HG03139 (cell line): ENCODE results near the gene ZNF70.

Experiments used
- ATAC-seq: cut with Tn5 transposase; IDR thresholded peaks from one replicate; pipeline ENCODE4 v1.9.1; 2021; ENCODE audit not compliant: unreplicated experiment

ZNF70 gene

DNA sequence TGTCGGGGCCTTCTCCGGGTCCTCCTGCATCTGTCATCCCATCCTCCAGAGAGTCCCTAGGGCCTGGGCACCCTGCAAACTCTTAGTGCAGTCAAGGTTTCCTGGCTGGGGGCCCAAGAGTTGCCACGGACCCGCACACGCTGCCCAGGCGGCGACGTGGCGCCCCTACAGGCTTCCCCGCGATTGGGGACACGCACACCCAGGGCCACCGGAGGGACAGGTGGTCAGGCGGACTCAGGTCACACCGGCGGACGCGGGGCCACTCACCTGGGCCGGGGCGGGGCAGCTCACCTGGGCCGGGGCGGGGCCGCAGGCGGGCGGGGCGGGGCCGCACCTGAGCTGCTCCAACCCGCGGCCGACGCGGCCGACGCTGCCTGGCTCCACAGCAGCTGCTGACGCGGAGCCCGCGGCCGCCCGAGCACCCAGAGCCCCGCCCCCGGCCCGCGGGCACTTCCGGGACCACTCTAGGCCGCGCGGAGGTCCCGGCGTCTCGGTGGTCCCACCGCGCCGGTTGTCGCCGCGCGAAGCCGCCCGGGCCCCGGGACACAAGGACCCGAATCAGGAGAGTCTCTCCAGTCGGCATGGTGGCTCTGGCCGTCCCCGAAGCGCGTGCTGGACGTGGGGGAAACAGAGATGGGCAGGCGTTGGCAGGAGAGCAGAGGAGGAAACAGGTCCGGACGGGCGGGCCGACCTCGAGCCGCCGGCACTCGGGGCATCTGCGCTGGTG is at the start of gene ZNF70:
Gene ZNF70 (minus strand): TSS at position 399 of the 727 bp plus-strand sequence. CDS start 5,972 bp downstream, outside the sequence.
- peak; percentile 57 for ATAC-seq

DNA sequence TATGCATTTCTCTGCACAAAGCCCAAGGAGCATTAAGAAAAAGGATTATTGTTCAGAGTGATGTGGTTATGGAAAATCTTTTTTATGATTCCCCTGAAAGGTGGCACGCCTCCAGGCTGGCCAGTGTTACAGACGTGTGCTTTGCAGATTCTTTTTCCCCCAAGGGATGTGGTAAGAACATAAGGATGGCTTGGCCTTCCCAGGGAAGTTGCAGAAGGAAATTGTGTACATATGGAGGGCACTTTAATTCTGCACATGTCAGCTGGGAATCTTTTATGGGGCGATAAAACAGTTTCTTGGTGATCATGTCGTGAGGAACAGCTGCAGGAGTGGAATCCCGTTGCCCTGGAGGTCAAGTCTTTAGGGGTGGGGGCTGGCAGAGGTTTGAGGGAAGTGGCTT is 45.5 kb upstream of the ZNF70 start:
- no peak for ATAC-seq

DNA sequence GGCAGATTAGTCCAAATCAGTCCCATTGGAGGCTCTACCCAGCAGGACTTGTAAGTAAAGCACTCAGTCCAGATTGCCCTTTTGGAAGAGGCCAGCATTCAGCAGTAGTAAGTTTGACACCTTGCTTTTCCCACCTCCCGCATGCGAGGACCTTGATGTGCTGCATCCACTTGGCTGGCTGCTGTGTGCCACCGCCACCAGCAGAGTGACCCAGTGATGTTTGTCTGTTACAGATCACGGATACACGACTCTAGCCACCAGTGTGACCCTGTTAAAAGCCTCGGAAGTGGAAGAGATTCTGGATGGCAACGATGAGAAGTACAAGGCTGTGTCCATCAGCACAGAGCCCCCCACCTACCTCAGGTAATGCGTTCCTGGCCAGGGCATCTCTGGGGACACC is 42.4 kb upstream of the ZNF70 start:
- no peak for ATAC-seq

DNA sequence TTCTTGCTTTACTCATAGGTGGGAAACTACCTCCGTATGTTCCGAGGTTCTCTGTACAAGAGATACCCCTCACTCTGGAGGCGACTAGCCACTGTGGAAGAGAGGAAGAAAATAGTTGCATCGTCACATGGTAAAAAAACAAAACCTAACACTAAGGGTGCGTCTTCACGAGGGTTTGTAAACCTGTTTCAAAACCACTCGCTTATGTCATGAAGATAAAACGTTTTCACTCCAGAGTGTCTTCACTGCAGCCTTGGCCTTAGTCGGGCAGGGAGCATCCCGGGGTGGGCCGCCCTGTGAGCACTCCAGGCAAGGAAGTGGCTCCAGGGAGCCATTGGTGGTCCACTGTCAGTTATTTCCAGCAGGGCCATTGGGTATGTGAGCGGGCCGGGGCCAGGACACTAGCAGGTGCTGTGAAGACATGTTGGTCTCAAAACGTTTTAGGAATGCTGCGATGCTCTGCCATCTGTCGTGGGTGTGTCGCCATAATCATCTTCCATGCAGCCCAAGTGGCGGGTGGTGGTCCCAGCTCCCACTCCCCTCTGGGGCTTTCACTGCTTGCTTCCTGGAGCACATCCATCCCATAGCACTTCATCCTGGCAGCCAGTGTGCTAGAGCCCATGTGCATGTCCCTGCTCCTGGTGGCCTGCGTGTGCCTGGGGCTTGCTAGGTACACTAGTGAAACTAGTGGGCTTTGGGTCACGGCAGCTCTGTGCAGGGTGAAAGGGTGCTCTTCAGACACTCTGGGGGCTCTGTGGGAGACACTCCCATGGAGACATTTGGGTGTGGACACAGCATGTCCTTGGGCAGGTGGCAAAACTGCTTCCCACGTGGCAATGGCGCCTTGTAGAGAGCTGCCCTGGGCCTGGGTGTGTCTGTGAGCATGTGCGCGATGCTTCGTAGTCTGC is 41.1 kb upstream of the ZNF70 start:
- ATAC-seq = no peak

DNA sequence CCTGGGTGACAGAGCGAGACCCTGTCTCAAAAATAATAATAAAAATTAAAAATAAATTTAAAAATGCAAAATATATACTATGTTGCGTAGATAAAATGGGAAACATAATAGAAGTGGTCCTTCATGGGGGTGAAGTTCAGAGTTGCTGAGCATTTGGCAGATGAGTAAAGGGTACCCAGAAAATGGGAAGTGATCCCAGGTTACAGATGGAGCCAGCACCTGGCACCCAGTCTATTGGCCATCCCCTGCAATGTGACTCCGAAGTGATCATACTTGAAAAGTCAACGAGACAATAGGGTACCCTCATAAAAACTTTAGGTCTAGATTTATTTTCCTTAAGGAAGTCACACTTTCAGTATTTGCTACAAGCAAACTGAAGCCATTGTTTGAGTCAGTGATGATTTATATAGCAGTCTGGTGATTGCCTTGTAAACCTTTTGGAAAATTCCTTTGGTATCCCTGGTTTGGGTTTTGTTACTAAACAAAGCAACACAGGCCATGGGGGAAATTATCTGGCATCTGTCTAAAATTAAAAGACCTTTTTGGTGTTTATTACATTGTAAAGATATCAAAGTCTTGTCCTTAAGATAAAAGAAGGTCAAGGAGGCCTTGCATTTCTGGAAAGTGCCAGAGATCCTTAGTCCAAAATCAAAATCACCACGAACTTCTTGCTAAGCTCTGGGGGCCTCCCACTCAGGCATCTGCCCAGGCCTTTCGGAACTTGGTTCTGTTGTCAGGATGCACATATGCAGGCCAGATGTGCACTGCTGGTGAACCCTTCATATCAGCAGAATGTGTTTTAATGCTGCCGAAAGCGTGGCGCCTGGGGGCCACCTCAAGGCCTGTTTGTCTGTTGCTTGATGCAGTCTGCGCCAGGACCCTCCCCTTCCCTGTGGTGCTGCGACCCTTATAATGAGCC is 40.2 kb upstream of the ZNF70 start:
- ATAC-seq = no peak

DNA sequence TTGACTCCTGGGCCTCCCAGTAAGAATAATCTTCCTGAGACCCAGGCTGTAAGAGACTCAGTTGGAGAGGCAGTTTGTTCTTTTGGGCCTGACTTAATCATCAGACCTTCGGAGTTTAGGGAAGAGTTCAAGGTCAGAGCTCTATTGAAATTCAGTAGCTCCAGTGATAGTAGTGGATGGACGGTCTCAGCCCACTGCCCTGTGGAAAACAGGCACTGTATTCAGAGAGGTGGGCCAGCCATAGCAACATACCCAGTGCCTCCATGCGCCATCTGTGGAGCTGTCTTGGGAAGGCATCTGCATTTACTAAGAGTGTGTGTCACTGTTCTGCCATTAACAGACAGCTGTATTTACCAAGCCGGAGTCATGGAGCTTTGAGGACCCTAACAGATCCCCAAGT is 38.7 kb upstream of the ZNF70 start:
- ATAC-seq = no peak

DNA sequence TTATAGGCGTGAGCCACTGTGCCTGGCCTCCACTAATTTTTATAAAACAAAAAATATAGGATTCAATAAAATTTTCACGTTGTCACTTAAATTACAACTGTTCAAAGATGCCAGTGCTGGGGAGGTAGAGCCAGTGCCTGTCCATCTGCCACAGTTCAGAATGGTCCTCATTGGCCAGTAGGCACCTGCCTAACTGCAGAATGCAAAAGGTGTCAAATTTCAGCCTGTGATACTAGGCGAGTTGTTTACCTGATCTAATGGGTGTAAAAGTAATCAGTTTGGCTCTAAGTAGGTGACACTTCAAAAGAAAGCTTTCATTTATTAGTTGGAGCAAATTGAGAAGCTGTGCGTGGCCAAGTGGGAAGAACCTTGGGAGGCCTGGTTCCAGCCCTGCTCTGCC is 38.2 kb upstream of the ZNF70 start:
- ATAC-seq = no peak

DNA sequence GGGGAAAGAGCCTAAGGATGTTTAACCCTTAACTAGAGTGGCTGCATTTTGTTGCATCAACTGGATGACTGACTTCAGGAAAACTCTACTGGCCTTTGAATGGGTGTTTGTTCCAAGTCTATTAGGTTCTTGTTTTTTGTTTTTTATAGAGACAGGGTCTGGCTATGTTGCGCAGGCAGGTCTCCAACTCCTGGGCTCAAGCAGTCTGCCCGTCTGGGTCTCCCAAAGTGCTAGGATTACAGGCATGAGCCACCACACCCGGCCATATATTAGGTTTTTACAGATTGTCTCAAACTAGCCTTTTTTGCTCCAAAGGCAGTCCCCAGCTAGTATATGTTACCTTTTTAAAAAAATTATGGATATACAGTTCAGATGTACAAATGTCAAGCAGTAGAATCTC is 37.0 kb upstream of the ZNF70 start:
- no peak for ATAC-seq

DNA sequence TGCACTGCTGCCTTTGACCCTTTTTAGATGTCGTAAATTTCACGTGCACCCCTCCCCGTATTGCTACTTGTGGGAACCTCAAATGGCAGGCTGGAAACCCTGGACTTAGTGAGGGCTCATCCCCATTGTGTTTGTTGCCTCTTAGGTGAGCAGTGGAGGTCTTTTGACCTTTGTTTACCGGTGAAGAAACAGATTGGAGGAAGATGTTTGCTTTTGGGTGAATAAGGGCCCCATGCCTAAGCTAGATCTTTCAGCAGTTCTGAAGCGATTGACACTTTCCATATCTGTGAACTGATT is 36.6 kb upstream of the ZNF70 start:
- peak; percentile 8 for ATAC-seq

DNA sequence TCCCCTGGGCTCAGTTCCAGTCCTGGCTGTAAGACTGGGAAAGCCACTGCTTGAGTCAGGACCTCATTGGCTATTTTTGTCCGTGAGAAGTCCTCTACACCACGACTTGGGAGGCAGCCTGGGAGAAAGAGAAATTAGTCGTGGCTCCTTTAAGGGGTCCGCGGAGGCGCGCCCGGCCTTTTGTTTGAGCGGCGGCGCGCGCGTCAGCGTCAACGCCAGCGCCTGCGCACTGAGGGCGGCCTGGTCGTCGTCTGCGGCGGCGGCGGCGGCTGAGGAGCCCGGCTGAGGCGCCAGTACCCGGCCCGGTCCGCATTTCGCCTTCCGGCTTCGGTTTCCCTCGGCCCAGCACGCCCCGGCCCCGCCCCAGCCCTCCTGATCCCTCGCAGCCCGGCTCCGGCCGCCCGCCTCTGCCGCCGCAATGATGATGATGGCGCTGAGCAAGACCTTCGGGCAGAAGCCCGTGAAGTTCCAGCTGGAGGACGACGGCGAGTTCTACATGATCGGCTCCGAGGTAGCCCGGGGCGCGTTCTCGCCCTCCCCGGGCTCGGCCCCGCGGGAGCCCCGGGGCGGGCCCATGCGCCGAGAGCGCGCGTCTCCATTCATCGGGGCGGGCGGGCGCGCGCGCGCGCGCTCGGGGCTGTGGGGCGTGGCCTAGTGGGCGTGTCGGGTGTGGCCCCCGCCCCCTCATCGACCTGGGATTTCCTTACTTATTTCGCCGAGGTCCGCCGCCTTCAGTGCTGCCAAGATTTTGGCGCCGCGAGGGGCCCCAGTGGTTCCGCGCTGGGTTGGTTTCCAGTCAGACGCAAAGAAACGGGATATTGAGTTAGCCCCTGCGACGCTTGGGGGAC is 36.1 kb upstream of the ZNF70 start, which contains the start of gene SMARCB1:
Gene SMARCB1 (plus strand): TSS at position 215 of the 848 bp plus-strand sequence. CDS start 204 bp downstream, at position 419.
- ATAC-seq = peak; percentile 63

DNA sequence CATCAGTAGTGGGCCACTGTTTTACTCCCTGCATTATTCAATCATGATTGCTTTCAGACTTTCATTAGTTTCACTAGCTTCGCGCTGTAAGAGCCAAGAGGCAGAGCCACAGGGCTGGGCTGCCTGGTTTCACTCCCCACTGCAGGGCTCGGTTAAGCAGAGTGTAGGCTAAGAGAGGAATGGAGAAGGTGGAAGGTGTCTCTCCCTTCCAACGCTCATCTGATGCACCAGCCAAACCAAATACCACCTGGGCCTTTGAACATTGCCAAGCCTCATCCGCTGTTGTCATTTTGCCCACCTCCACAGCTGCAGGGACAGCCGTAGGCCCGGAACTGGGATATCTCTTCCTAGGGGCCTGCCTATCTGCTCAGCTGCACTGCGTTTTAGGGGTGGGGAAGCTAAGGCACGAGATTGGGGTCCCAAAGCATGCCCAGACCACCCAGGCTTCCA is 35.4 kb upstream of the ZNF70 start:
- ATAC-seq = no peak

DNA sequence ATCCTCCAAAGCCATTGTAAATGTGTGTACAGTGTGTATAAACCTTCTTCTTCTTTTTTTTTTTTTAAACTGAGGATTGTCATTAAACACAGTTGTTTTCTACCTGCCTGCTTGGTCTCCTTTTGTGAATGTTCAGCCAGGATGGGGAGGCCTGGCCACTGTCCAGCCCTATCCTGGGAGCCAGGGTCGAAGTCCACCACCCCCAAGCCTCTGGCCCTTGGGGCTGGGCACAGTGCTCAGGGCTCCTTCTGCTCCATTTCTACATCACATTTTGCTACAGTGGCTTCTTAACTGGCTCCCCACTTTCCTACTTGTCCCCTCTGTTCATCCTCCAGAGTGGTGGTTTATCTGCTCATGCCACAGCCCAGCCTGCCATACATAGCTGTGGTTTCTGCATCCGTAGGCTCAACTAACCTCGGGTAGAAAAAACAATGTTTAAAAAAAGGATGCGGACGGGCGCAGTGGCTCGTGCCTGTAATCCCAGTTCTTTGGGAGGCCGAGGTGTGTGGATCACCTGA is 33.4 kb upstream of the ZNF70 start:
- no peak for ATAC-seq

DNA sequence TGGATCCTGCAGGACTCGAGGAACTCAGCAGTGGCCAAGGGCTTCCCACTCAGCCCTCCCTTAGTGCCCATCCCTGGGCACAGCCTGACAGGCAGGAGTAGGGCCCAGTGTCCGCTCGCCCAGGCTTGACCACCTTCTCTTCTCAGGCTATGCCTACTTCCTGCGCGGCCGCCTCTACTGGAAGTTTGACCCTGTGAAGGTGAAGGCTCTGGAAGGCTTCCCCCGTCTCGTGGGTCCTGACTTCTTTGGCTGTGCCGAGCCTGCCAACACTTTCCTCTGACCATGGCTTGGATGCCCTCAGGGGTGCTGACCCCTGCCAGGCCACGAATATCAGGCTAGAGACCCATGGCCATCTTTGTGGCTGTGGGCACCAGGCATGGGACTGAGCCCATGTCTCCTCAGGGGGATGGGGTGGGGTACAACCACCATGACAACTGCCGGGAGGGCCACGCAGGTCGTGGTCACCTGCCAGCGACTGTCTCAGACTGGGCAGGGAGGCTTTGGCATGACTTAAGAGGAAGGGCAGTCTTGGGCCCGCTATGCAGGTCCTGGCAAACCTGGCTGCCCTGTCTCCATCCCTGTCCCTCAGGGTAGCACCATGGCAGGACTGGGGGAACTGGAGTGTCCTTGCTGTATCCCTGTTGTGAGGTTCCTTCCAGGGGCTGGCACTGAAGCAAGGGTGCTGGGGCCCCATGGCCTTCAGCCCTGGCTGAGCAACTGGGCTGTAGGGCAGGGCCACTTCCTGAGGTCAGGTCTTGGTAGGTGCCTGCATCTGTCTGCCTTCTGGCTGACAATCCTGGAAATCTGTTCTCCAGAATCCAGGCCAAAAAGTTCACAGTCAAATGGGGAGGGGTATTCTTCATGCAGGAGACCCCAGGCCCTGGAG is 32.6 kb upstream of the ZNF70 start:
- no peak for ATAC-seq

DNA sequence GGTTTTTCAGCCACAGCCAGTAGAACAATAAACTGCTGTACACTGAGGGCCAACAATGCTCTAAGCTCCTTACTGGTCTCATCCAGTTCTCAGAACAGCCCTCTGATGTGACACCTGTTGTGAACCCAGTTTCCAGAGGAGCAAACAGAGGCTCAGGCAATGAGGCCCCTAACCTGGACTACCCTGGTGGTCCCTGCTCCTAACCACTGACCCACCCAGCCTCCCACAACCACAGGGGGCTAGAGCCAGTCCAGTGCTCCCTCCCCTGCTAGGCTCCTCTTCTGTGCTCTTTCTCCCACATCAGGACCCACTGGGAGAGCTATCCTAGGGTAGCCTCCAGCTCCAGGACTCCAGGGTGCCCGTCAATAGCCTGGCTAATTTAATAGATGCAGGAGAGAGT is 31.8 kb upstream of the ZNF70 start:
- ATAC-seq = no peak

DNA sequence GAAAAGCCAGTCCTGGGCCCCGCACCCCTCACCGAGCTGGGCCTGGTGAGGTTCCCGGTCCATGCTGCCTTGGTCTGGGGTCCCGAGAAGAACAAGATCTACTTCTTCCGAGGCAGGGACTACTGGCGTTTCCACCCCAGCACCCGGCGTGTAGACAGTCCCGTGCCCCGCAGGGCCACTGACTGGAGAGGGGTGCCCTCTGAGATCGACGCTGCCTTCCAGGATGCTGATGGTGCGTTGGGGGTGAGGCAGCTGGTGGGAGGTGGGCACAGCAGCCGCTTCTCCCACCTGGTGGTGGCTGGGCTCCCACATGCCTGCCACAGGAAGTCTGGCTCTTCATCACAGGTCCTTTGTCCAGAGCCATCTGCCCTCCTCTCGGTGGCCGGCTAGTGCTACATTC is 31.3 kb upstream of the ZNF70 start:
- ATAC-seq = no peak

DNA sequence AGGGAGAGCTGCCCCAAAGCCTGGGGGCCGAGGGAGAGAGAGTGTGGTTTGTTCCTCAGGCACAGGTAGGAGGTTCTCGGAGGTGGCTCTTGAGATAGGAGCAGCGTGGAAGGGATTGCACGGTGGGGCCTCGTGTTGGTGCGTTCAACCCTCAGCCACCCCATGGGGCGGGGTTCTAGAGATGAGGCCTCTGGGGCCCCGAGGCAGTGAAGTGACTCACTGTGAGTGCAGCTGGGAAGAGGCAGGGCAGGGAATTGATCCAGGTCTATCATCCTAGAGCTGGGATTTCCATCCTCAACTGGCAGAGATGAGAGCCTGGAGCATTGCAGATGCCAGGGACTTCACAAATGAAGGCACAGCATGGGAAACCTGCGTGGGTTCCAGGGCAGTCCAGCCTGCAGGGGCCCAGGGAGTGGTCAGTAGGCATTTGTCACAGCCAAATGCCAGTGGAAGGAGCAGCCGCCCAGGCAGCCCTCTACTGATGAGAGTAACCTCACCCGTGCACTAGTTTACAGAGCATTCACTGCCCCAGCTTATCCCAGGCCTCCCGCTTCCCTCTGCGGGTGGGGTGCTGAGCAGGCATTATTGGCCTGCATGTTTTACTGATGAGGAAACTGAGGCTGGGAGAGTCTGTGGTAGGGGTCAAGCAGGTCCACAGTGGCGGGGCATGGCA is 30.7 kb upstream of the ZNF70 start:
- ATAC-seq = no peak

DNA sequence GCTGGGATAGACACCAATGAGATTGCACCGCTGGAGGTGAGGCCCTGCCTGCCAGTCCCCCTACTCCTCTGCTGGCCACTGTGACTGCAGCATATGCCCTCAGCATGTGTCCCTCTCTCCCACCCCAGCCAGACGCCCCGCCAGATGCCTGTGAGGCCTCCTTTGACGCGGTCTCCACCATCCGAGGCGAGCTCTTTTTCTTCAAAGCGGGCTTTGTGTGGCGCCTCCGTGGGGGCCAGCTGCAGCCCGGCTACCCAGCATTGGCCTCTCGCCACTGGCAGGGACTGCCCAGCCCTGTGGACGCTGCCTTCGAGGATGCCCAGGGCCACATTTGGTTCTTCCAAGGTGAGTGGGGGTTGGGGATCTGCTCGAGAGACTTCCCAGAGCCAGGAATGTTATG is 30.2 kb upstream of the ZNF70 start:
- ATAC-seq = no peak

DNA sequence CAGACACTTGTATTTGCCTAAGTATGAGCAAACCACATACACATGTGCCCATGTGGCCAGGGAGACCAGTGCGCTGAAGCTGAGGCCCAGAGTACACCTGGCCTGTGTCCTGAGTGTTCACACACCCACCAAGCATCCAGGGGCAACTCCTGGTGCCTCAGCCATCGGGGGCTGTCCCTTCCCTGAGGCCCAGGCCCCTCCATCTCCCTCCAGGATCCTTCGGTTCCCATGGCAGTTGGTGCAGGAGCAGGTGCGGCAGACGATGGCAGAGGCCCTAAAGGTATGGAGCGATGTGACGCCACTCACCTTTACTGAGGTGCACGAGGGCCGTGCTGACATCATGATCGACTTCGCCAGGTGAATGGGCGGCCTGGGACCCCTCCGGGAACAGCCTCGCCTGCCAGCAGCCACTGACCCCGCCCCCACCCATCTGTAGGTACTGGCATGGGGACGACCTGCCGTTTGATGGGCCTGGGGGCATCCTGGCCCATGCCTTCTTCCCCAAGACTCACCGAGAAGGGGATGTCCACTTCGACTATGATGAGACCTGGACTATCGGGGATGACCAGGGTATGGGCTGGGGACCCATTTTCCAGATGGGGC is 29.3 kb upstream of the ZNF70 start:
- ATAC-seq = no peak
